22Rv1 (cell line): Measurements from ENCODE around the gene INPP5J.

ENCODE experiments used
- CTCF ChIP-seq: fragments of 450-650 bp; IDR thresholded peaks from 2 replicates; pipeline ENCODE4 v1.5.1; 2017; ENCODE audit warnings: mild to moderate bottlenecking
- ZFX ChIP-seq: fragments of 450-650 bp; IDR thresholded peaks from 2 replicates; pipeline ENCODE4 v1.6.1; 2017; ENCODE audit warnings: antibody characterized with exemption, borderline replicate concordance

- no peak for TF ChIP-seq CTCF
- no peak for TF ChIP-seq ZFX
These were observed 46.8 kb upstream of the INPP5J start for GRCh38 chr22:31075961-31076360.
